CD14-positive monocyte (primary cell): Measurements from ENCODE around the gene UNG. TPM values are rescaled to one million over a fixed set of nuclear protein-coding genes. Genes with fewer than 3 reads are reported as not detected.

ENCODE experiments used
- DNase-seq, 3 donors: peaks; one replicate each; pipeline ENCODE4 v3.0.0-alpha.2; 2011 to 2022
- H2AFZ ChIP-seq: 2 replicates; pipeline ENCODE4 v1.6.0; 2012; ENCODE audit warnings: mild to moderate bottlenecking, low read depth, low read length, inconsistent platforms; ENCODE audit not compliant: insufficient read depth, poor library complexity, severe bottlenecking
- H3K27ac ChIP-seq, 2 donors: 1 replicate in 1 of 2; 2 replicates in 1 of 2; pipeline ENCODE4 v1.5.1; 2012 to 2013; ENCODE audit warnings: low read length in 2 of 2, control low read depth in 1 of 2, inconsistent platforms in 1 of 2, low read depth in 1 of 2, mild to moderate bottlenecking in 1 of 2
- H3K27me3 ChIP-seq, 2 donors: one replicate each; pipeline versions ENCODE4 v1.6.0 to v1.6.1; 2011 to 2013; ENCODE audit warnings: low read length in 2 of 2; ENCODE audit not compliant: control insufficient read depth in 2 of 2, insufficient read depth in 2 of 2
- H3K36me3 ChIP-seq, 2 donors: replicated peaks in 1 of 2; 1 replicate in 1 of 2; 2 replicates in 1 of 2; pipeline versions ENCODE4 v1.5.1 to v1.6.1; 2012 to 2013; ENCODE audit warnings: low read length in 2 of 2, control low read depth in 1 of 2, inconsistent platforms in 1 of 2, mild to moderate bottlenecking in 1 of 2; ENCODE audit not compliant: insufficient read depth in 2 of 2, control insufficient read depth in 1 of 2
- H3K4me1 ChIP-seq, 2 donors: 1 replicate in 1 of 2; 2 replicates in 1 of 2; pipeline versions ENCODE4 v1.5.1 to v1.6.1; 2012 to 2013; ENCODE audit warnings: low read length in 2 of 2, control low read depth in 1 of 2, inconsistent platforms in 1 of 2, mild to moderate bottlenecking in 1 of 2, moderate library complexity in 1 of 2; ENCODE audit not compliant: insufficient read depth in 2 of 2, control insufficient read depth in 1 of 2
- H3K4me2 ChIP-seq: replicated peaks from 2 replicates; pipeline ENCODE3; 2012; ENCODE audit warnings: low read length, moderate library complexity, mild to moderate bottlenecking; ENCODE audit not compliant: poor library complexity, severe bottlenecking; ENCODE audit errors: extremely low read depth
- H3K4me3 ChIP-seq, 3 experiments: fragments of 200-600 bp in 1 of 3; sonication (generic) in 1 of 3; replicated peaks in 1 of 3; 1 replicate in 2 of 3; 2 replicates in 1 of 3; pipeline ENCODE4 v1.5.1; 2011 to 2013; ENCODE audit warnings: low read length in 3 of 3, mild to moderate bottlenecking in 3 of 3, control low read depth in 2 of 3, low read depth in 2 of 3, inconsistent platforms in 1 of 3, moderate library complexity in 1 of 3
- H3K79me2 ChIP-seq: 2 replicates; pipeline ENCODE4 v1.6.0; 2012; ENCODE audit warnings: mild to moderate bottlenecking, control low read depth, inconsistent platforms, low read length, moderate library complexity; ENCODE audit not compliant: insufficient read depth
- H3K9ac ChIP-seq: 2 replicates; pipeline ENCODE4 v1.6.0; 2017; ENCODE audit warnings: low read length, mild to moderate bottlenecking; ENCODE audit not compliant: insufficient read depth, poor library complexity, severe bottlenecking
- H3K9me3 ChIP-seq, 2 donors: replicated peaks in 1 of 2; 1 replicate in 1 of 2; 2 replicates in 1 of 2; pipeline versions ENCODE4 v1.5.1 to v1.6.1; 2012 to 2013; ENCODE audit warnings: low read length in 2 of 2, control low read depth in 1 of 2; ENCODE audit not compliant: control insufficient read depth in 1 of 2, insufficient read depth in 1 of 2
- H4K20me1 ChIP-seq: 2 replicates; pipeline ENCODE4 v1.6.0; 2012; ENCODE audit warnings: mild to moderate bottlenecking, low read length, control low read depth, moderate library complexity; ENCODE audit not compliant: insufficient read depth
- H3K27ac Mint-ChIP-seq, 7 donors: one replicate each; pipeline ENCODE4 v1.8.0; 2020; ENCODE audit warnings: mild to moderate bottlenecking in 7 of 7, mixed read lengths in 7 of 7, moderate library complexity in 6 of 7, inconsistent platforms in 2 of 7
- H3K27me3 Mint-ChIP-seq, 3 donors: one replicate each; pipeline ENCODE4 v1.8.0; 2021 to 2022; ENCODE audit warnings: low read depth in 3 of 3, mild to moderate bottlenecking in 3 of 3, mixed read lengths in 3 of 3, moderate library complexity in 3 of 3, inconsistent platforms in 1 of 3
- H3K36me3 Mint-ChIP-seq, 2 donors: one replicate each; pipeline ENCODE4 v1.8.0; 2020; ENCODE audit warnings: mixed read lengths in 2 of 2, inconsistent platforms in 1 of 2, mild to moderate bottlenecking in 1 of 2
- H3K4me1 Mint-ChIP-seq: one replicate; pipeline ENCODE4 v1.8.0; 2020; ENCODE audit warnings: mild to moderate bottlenecking, mixed read lengths
- H3K4me3 Mint-ChIP-seq, 2 donors: one replicate each; pipeline ENCODE4 v1.8.0; 2020; ENCODE audit warnings: mild to moderate bottlenecking in 2 of 2, mixed read lengths in 2 of 2, moderate library complexity in 1 of 2
- H3K9me3 Mint-ChIP-seq, 7 donors: one replicate each; pipeline ENCODE4 v1.8.0; 2020 to 2022; ENCODE audit warnings: mixed read lengths in 7 of 7, mild to moderate bottlenecking in 6 of 7, moderate library complexity in 6 of 7, inconsistent platforms in 2 of 7
- WGBS: methylation state at CpG from one replicate; pipeline ENCODE4 v1.1.5; 2013; ENCODE audit warnings: missing lambda C conversion rate; ENCODE audit not compliant: insufficient coverage; 5-methylcytosine and 5-hydroxymethylcytosine counted together
- intact Hi-C, 2 donors: fragments of 100-400 bp; cut with micrococcal nuclease; formaldehyde crosslinking; loops; one replicate each; pipeline versions ENCODE4 v1.15.0 to v1.15.1; 2023
- polyA plus RNA-seq, 3 donors: library from polyadenylated mRNA; depleted of rRNA in 1 of 3; unstranded in 2 of 3; stranded (reverse) in 1 of 3; fragments of 300-500 nt in 2 of 3; fragments of >200 nt in 1 of 3; fragmentation: Illumina TruSeq in 2 of 3; gene quantifications; 1 replicate in 2 of 3; 2 replicates in 1 of 3; pipeline ENCODE4 v1.2.3, GENCODE V29; 2012 to 2021
- TF ChIP-seq, protein P1 (sequence below): fragments of 200-600 bp; IDR thresholded peaks from one replicate; pipeline ENCODE4 v1.8.0; 2022; ENCODE audit warnings: antibody characterized with exemption, mild to moderate bottlenecking

Gene UNG
- polyA plus RNA-seq, 3 donors, result 1.1 to 2.1 (median 2.0) TPM

DNA sequence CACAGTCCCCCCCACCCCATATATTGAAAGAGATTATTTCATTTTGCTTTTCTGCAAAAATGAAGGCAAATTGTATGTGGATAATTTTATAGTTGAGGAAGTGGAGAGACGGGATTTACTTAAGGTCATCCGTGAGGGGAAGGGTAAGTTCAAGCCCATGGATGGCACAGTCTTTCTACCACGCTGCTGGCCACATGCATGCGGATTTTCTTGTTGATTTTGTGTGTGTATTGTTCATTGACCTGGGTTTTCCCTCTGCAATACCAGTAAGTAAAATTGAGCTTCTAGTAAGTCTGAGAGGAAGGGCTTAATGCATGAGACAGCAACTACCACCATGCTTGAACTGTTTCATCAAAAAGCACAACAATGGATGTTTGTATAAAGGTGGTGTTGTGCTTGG lies 54.1 kb downstream of the UNG start:
- Histone ChIP-seq H3K36me3 (no peaks in the 10 kb centered on the region), H3K27ac (no peak overlapping the region), H2AFZ (no peak overlapping the region), H3K4me2 (no peak overlapping the region), H3K27me3 (peaks cover 0 to 4% of the 10 kb centered on the region in 2 donors), H3K4me3 (no peak overlapping the region), H3K79me2 (no peaks in the 10 kb centered on the region), H3K4me1 (peaks cover 17 to 19% of the 10 kb centered on the region in 2 donors), H3K9ac (no peak overlapping the region), H4K20me1 (no peaks in the 10 kb centered on the region), H3K9me3 (no peaks in the 10 kb centered on the region)
- Mint-ChIP-seq H3K4me3 (no peak overlapping the region), H3K27me3 (peaks cover 6 to 15% (median 9%) of the 10 kb centered on the region in 3 donors), H3K4me1 (peaks cover 19% of the 10 kb centered on the region), H3K27ac (no peak overlapping the region), H3K9me3 (peaks cover 0 to 3% (median 0%) of the 10 kb centered on the region in 7 donors), H3K36me3 (no peaks in the 10 kb centered on the region)
- WGBS, result 100% methylated on average over 1 of the region's 4 CpGs
- intact Hi-C loops, result no loop called here
- TF ChIP-seq, protein P1, sequence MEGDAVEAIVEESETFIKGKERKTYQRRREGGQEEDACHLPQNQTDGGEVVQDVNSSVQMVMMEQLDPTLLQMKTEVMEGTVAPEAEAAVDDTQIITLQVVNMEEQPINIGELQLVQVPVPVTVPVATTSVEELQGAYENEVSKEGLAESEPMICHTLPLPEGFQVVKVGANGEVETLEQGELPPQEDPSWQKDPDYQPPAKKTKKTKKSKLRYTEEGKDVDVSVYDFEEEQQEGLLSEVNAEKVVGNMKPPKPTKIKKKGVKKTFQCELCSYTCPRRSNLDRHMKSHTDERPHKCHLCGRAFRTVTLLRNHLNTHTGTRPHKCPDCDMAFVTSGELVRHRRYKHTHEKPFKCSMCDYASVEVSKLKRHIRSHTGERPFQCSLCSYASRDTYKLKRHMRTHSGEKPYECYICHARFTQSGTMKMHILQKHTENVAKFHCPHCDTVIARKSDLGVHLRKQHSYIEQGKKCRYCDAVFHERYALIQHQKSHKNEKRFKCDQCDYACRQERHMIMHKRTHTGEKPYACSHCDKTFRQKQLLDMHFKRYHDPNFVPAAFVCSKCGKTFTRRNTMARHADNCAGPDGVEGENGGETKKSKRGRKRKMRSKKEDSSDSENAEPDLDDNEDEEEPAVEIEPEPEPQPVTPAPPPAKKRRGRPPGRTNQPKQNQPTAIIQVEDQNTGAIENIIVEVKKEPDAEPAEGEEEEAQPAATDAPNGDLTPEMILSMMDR, result no peak
- DNase-seq, result no peak

DNA sequence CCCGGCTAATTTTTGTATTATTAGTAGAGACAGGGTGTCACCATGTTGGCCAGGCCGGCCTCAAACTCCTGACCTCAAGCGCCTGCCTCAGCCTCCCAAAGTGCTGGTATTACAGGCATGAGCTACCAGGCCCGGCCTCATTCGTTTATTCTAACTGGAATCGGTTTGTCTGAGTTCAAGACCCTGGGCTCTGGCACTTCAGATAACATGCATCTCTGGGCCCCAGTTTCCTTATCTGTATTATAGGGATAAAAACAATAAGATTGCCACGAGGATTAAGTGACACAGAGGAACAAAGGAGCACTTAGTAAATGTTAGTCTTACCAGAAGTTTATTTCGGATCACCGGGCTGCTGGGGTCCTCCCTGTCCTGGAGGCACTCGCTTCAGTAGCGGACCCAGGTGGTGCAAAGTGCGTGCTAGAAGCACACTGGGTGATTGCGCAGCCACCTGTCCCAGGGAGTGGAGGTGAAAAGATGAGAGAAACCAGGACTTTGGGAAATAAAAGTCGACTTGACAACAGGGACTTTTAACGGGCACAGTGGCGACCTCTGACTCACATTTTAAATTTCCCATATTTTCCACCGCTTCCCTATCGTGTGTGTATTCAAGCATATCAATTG lies 56.5 kb downstream of the UNG start:
- no peaks in the 10 kb centered on the region for H3K9me3 Mint-ChIP-seq
- DNase-seq, result peak in 1 of 3 donors; percentile 52
- WGBS, result 60% methylated on average over 12 of the region's 18 CpGs
- no peaks in the 10 kb centered on the region for H3K36me3 Mint-ChIP-seq
- Histone ChIP-seq H3K9ac (no peak overlapping the region), H3K4me3 (peak overlapping the region; percentile 1 to 89 (median 6)), H3K79me2 (peaks cover 4% of the 10 kb centered on the region), H3K4me2 (peak overlapping the region; percentile 94), H3K9me3 (no peaks in the 10 kb centered on the region), H3K27me3 (peaks cover 0 to 4% of the 10 kb centered on the region in 2 donors), H3K27ac (no peak overlapping the region), H3K4me1 (peaks cover 17 to 19% of the 10 kb centered on the region in 2 donors), H2AFZ (peak overlapping the region; percentile 92), H3K36me3 (no peaks in the 10 kb centered on the region), H4K20me1 (no peaks in the 10 kb centered on the region)
- TF ChIP-seq, protein P1, result no peak
- H3K4me3 Mint-ChIP-seq, result peak overlapping the region; percentile 87 to 94
- peaks cover 27% of the 10 kb centered on the region for H3K4me1 Mint-ChIP-seq
- H3K27ac Mint-ChIP-seq, result peak overlapping the region in 4 of 7 donors; percentile 28 to 74 (median 56)
- H3K27me3 Mint-ChIP-seq, result peaks cover 6 to 15% (median 7%) of the 10 kb centered on the region in 3 donors
- intact Hi-C loops, result no loop called here
